Liver (tissue), 3 donors: ENCODE measurements around the gene CNOT11.

Experiments used
- ATF3 ChIP-seq: IDR thresholded peaks from 2 replicates; pipeline ENCODE4 v1.6.1; 2016; ENCODE audit warnings: antibody characterized with exemption
- CTCF ChIP-seq: fragments of 150-350 bp; IDR thresholded peaks from 2 replicates; pipeline ENCODE4 v1.5.1; 2017; ENCODE audit warnings: improper control_type of control experiment, low read depth, low read length; ENCODE audit not compliant: missing input control
- GABPA ChIP-seq, 2 donors: IDR thresholded peaks in 1 of 2; conservative IDR thresholded peaks in 1 of 2; 2 replicates each; pipeline ENCODE4 v1.6.1; 2016; ENCODE audit warnings: antibody characterized with exemption in 2 of 2, mild to moderate bottlenecking in 1 of 2, moderate library complexity in 1 of 2
- HNF4A ChIP-seq, 2 donors: conservative IDR thresholded peaks; 2 replicates each; pipeline ENCODE4 v1.6.1; 2016; ENCODE audit warnings: antibody characterized with exemption in 2 of 2, mild to moderate bottlenecking in 2 of 2
- JUND ChIP-seq, 2 donors: IDR thresholded peaks; 2 replicates each; pipeline ENCODE4 v1.6.1; 2016; ENCODE audit warnings: antibody characterized with exemption in 2 of 2
- NR2F2 ChIP-seq: IDR thresholded peaks from 2 replicates; pipeline ENCODE4 v1.6.1; 2016; ENCODE audit warnings: antibody characterized with exemption
- RXRA ChIP-seq, 2 donors: IDR thresholded peaks; 2 replicates each; pipeline ENCODE4 v1.6.1; 2017 to 2018; ENCODE audit warnings: antibody characterized with exemption in 2 of 2, mild to moderate bottlenecking in 1 of 2
- SP1 ChIP-seq: IDR thresholded peaks from 2 replicates; pipeline ENCODE4 v1.6.1; 2018; ENCODE audit warnings: antibody characterized with exemption, mild to moderate bottlenecking
- TAF1 ChIP-seq: conservative IDR thresholded peaks from 2 replicates; pipeline ENCODE4 v1.6.1; 2016; ENCODE audit warnings: antibody characterized with exemption, mild to moderate bottlenecking
- TF ChIP-seq, protein P1 (sequence below): IDR thresholded peaks from 2 replicates; pipeline ENCODE4 v1.6.1; 2016; ENCODE audit warnings: antibody characterized with exemption
- donor health status: healthy.
- donor health status: healthy.

- peak; percentile 54 for TF ChIP-seq CTCF
- peak in 1 of 2 donors; percentile 33 for TF ChIP-seq HNF4A (conservative IDR thresholded peaks at IDR 0.05)
- TF ChIP-seq GABPA (IDR thresholded peaks at IDR 0.05 in 1 of 2, conservative IDR thresholded peaks at IDR 0.05 in 1 of 2), result no peak
- TF ChIP-seq, protein P1, sequence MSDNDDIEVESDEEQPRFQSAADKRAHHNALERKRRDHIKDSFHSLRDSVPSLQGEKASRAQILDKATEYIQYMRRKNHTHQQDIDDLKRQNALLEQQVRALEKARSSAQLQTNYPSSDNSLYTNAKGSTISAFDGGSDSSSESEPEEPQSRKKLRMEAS, result no peak
- TF ChIP-seq JUND (IDR thresholded peaks at IDR 0.05), result peak in 1 of 2 donors; percentile 26
- TF ChIP-seq TAF1, result no peak
- no peak for TF ChIP-seq NR2F2
- TF ChIP-seq SP1, result no peak
- no peak for TF ChIP-seq RXRA (IDR thresholded peaks at IDR 0.05)
- no peak for TF ChIP-seq ATF3
Observed at GRCh38 chr2:101205521-101206479, 46.9 kb upstream of the CNOT11 start.
